IMR-90 (cell line): Measurements from ENCODE around the gene MMP2. TPM values are rescaled to one million over a fixed set of nuclear protein-coding genes. Genes with fewer than 3 reads are reported as not detected.

Experiments used
- ATAC-seq: fragments of 200-7000 bp; cut with Tn5 transposase; 2 replicates; pipeline ENCODE4 v1.9.1; 2020; ENCODE audit warnings: low read depth, mild to moderate bottlenecking, moderate library complexity
- BruUV-seq: library from RNA; stranded (reverse); fragments of 400-500 nt; replicated peaks from 2 replicates; lab custom pipeline; 2021; lab: Mats Ljungman, UMichigan
- CTCF ChIA-PET: fragments of 300-600 bp; formaldehyde crosslinking; extraction: SDS; loops from one replicate; lab custom pipeline; 2021; ENCODE audit warnings: antibody characterized with exemption; lab: Yijun Ruan, JAX
- POLR2A ChIA-PET: fragments of 300-600 bp; sonication (Branson Sonifier 250); formaldehyde crosslinking; loops from one replicate; lab custom pipeline; 2022; ENCODE audit warnings: antibody characterized with exemption; ENCODE audit not compliant: unreplicated experiment; lab: Charles Lee
- DNase-seq: peaks from one replicate; pipeline ENCODE4 v3.0.0; 2013
- H2AFZ ChIP-seq: replicated peaks from 2 replicates; pipeline ENCODE3; 2013; ENCODE audit warnings: low read length, mild to moderate bottlenecking; ENCODE audit not compliant: poor library complexity
- H2AK5ac ChIP-seq: 2 replicates; pipeline ENCODE4 v1.6.1; 2013; ENCODE audit warnings: low read depth, low read length, inconsistent platforms
- H2AK9ac ChIP-seq: replicated peaks from 2 replicates; pipeline ENCODE3; 2013; ENCODE audit warnings: mild to moderate bottlenecking, low read depth, low read length, moderate library complexity; ENCODE audit not compliant: poor library complexity
- H2BK120ac ChIP-seq: 2 replicates; pipeline ENCODE4 v1.6.1; 2013; ENCODE audit warnings: low read depth, low read length, inconsistent platforms
- H2BK15ac ChIP-seq: 3 replicates; pipeline ENCODE4 v1.6.1; 2013; ENCODE audit warnings: low read depth, low read length, inconsistent platforms
- H2BK20ac ChIP-seq: 2 replicates; pipeline ENCODE4 v1.6.1; 2013; ENCODE audit warnings: low read depth, mild to moderate bottlenecking, inconsistent platforms, low read length, moderate library complexity
- H2BK5ac ChIP-seq: 2 replicates; pipeline ENCODE4 v1.6.1; 2013; ENCODE audit warnings: mild to moderate bottlenecking, low read depth, low read length, inconsistent platforms; ENCODE audit not compliant: poor library complexity, severe bottlenecking
- H3K14ac ChIP-seq: replicated peaks from 2 replicates; pipeline ENCODE4 v1.6.1; 2013; ENCODE audit warnings: low read depth, low read length, inconsistent platforms
- H3K18ac ChIP-seq: 2 replicates; pipeline ENCODE4 v1.6.1; 2013; ENCODE audit warnings: low read depth, low read length, control low read depth
- H3K23ac ChIP-seq: 2 replicates; pipeline ENCODE4 v1.6.1; 2013; ENCODE audit warnings: low read depth, low read length, inconsistent platforms
- H3K27ac ChIP-seq: 2 replicates; pipeline ENCODE4 v1.5.1; 2013; ENCODE audit warnings: mild to moderate bottlenecking, control low read depth, low read length; ENCODE audit not compliant: insufficient read depth
- H3K27me3 ChIP-seq: 2 replicates; pipeline ENCODE4 v1.6.1; 2013; ENCODE audit warnings: low read length; ENCODE audit not compliant: control insufficient read depth, insufficient read depth
- H3K36me3 ChIP-seq: 2 replicates; pipeline ENCODE4 v1.6.1; 2013; ENCODE audit warnings: low read length, mixed read lengths; ENCODE audit not compliant: control insufficient read depth, insufficient read depth
- H3K4ac ChIP-seq: 2 replicates; pipeline ENCODE4 v1.6.1; 2013; ENCODE audit warnings: low read depth, low read length, inconsistent platforms
- H3K4me1 ChIP-seq: 2 replicates; pipeline ENCODE4 v1.6.1; 2013; ENCODE audit warnings: low read length, mixed read lengths; ENCODE audit not compliant: control insufficient read depth, insufficient read depth
- H3K4me2 ChIP-seq: 2 replicates; pipeline ENCODE4 v1.6.1; 2013; ENCODE audit warnings: low read depth, mild to moderate bottlenecking, control low read depth, low read length, moderate library complexity
- H3K4me3 ChIP-seq: 2 replicates; pipeline ENCODE4 v1.5.1; 2013; ENCODE audit warnings: low read depth, mild to moderate bottlenecking, control low read depth, low read length, moderate library complexity; ENCODE audit not compliant: insufficient read depth
- H3K56ac ChIP-seq: 2 replicates; pipeline ENCODE4 v1.6.1; 2013; ENCODE audit warnings: low read length, inconsistent platforms; ENCODE audit not compliant: insufficient read depth; ENCODE audit errors: extremely low read depth
- H3K79me1 ChIP-seq, 2 experiments: 2 replicates each; pipeline ENCODE4 v1.6.1; 2013; ENCODE audit warnings: low read length in 2 of 2, inconsistent platforms in 1 of 2, low read depth in 1 of 2
- H3K9ac ChIP-seq: 2 replicates; pipeline ENCODE4 v1.6.1; 2013; ENCODE audit warnings: low read depth, low read length, control low read depth
- H3K9me1 ChIP-seq: 2 replicates; pipeline ENCODE4 v1.6.1; 2013; ENCODE audit warnings: low read length, inconsistent platforms; ENCODE audit not compliant: insufficient read depth
- H3K9me3 ChIP-seq: 2 replicates; pipeline ENCODE4 v1.6.1; 2013; ENCODE audit warnings: low read length; ENCODE audit not compliant: control insufficient read depth, insufficient read depth
- H4K20me1 ChIP-seq: 2 replicates; pipeline ENCODE4 v1.6.1; 2013; ENCODE audit warnings: low read length, inconsistent platforms; ENCODE audit not compliant: insufficient read depth
- H4K5ac ChIP-seq: 2 replicates; pipeline ENCODE4 v1.6.1; 2013; ENCODE audit warnings: mild to moderate bottlenecking, low read depth, low read length, control low read depth
- H4K8ac ChIP-seq, 2 experiments: 2 replicates each; pipeline ENCODE4 v1.6.1; 2013; ENCODE audit warnings: low read depth in 2 of 2, low read length in 2 of 2, control low read depth in 1 of 2, inconsistent platforms in 1 of 2
- H4K91ac ChIP-seq: 2 replicates; pipeline ENCODE4 v1.6.1; 2013; ENCODE audit warnings: low read depth, low read length, inconsistent platforms; ENCODE audit not compliant: insufficient read depth
- MAFK ChIP-seq: IDR thresholded peaks from 2 replicates; pipeline ENCODE4 v1.6.1; 2012; ENCODE audit warnings: low read depth, low read length, improper control_type of control experiment
- MAZ ChIP-seq: IDR thresholded peaks from 2 replicates; pipeline ENCODE4 v1.6.1; 2012; ENCODE audit warnings: low read depth, mild to moderate bottlenecking, low read length, improper control_type of control experiment, moderate library complexity, borderline replicate concordance
- RCOR1 ChIP-seq: IDR thresholded peaks from 2 replicates; pipeline ENCODE4 v1.6.1; 2012; ENCODE audit warnings: mild to moderate bottlenecking, low read length, improper control_type of control experiment; ENCODE audit not compliant: insufficient replicate concordance
- WGBS, 2 experiments: methylation state at CpG; one replicate each; pipeline versions ENCODE4 v1.1.5 to v1.1.7; 2013; ENCODE audit warnings: missing lambda C conversion rate in 2 of 2; ENCODE audit not compliant: insufficient read length in 1 of 2; ENCODE audit errors: extremely low coverage in 2 of 2; 5-methylcytosine and 5-hydroxymethylcytosine counted together
- dilution Hi-C: fragments of 300-500 bp; cut with HindIII; formaldehyde crosslinking; loops from one replicate; pipeline ENCODE4 v1.14.3; 2018; ENCODE audit warnings: low sequenced_read_pairs; ENCODE audit not compliant: unreplicated experiment
- in situ Hi-C: fragments of 300-500 bp; cut with MboI; formaldehyde crosslinking; loops from 3 replicates; pipeline ENCODE4 v1.14.3; 2019; ENCODE audit warnings: low sequenced_read_pairs, inconsistent platforms, mixed read lengths
- intact Hi-C: fragments of 100-400 bp; cut with micrococcal nuclease; formaldehyde crosslinking; loops from 2 replicates; pipeline ENCODE4 v1.10.0; 2022
- polyA plus RNA-seq, 3 experiments: library from polyadenylated mRNA; depleted of rRNA; stranded (reverse); fragments of >200 nt; gene quantifications; 2 replicates each; pipeline ENCODE4 v1.2.3, GENCODE V29; 2012; ENCODE audit warnings: low replicate concordance in 1 of 3
- total RNA-seq: library from RNA; depleted of rRNA; stranded (reverse); fragments of >200 nt; gene quantifications from 2 replicates; pipeline ENCODE4 v1.2.3, GENCODE V29; 2012

The MMP2 gene
- total and polyA plus RNA-seq, 2 of the 4 experiments (the other 2 are of a cell fraction): 240 to 574 TPM

DNA sequence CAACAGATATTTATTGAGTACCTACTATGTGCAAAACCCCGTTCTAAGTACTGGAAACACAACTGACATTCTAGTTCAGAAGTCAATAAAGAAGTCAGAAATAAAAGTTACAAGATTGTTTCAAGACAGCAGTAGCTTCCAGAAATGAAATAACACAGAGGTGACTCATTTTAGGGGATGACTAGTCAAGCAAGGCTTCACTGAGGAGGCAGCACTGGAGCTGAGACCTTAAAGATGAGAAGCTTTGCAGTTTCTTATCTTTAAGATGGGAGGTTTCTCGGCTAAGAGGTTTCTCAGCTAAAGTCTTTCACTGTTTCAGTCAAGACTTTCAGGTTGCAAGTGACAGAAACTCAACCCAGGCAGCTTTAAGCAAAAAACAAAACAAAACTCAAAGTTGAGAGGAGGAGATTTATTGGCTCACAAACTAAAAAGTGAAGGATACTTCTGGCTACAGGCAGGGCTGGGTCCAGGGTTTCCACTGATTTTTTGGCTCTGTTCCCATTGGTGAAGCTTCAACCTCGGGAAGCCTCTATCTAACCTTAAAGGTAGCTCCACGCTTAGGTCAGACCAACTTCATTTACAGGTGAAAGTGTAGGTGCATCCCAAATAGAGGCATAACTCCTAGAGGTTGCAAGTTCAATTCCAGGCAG lies 7.4 kb upstream of the MMP2 start (continued):
- TF ChIP-seq RCOR1 (no peak), MAZ (no peak)

DNA sequence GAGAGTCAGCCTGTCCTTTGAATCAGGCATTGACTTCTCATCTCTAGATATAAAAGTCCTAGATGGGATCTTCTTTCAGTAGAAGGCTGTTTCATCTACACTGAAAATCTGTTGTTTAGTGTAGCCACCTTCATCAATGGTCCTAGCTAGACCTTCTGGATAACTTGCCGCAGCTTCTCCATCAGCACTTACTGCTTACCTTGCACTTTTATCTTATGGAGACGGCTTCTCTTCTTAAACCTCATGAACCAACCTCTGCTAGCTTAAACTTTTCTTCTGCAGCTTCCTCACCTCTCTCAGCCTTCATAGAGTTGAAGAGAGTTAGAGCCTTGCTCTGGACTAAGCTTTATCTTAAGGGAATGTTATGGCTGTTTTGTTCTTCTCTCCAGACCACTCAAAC lies 5.4 kb upstream of the MMP2 start:
- no peak overlapping the region for H3K56ac ChIP-seq
- no peaks in the 10 kb centered on the region for H3K27me3 ChIP-seq
- no peak overlapping the region for H2BK15ac ChIP-seq
- no peak overlapping the region for H4K8ac ChIP-seq
- DNase-seq (no peak), ATAC-seq (no peak)
- H3K27ac ChIP-seq: no peak overlapping the region
- H3K4me2 ChIP-seq: no peak overlapping the region
- in situ Hi-C loops: loop anchor here (25.0 kb wide), 1 partner anchor 839 kb away; no protein-coding TSS in a partner anchor
- no peak overlapping the region for H3K4ac ChIP-seq
- TF ChIP-seq MAFK (peak; percentile 89), RCOR1 (no peak)
- H3K79me1 ChIP-seq: no peaks in the 10 kb centered on the region
- H3K9me3 ChIP-seq: no peaks in the 10 kb centered on the region
- H3K23ac ChIP-seq: no peak overlapping the region
- no peaks in the 10 kb centered on the region for H4K20me1 ChIP-seq
- no peak overlapping the region for H4K5ac ChIP-seq
- no CpG with 5 or more reads among the region's 2 CpGs for WGBS, 2 experiments
- dilution Hi-C loops: no loop called here
- H3K9me1 ChIP-seq: peaks cover 8% of the 10 kb centered on the region; the same call in 1 of the 2 replicates
- intact Hi-C loops: no loop called here
- no peak overlapping the region for H3K18ac ChIP-seq
- no peak overlapping the region for H2BK120ac ChIP-seq
- no peak overlapping the region for H4K91ac ChIP-seq
- no peak overlapping the region for H2BK20ac ChIP-seq
- peaks cover 18% of the 10 kb centered on the region for H3K4me1 ChIP-seq
- BruUV-seq: no TSS peak
- H3K9ac ChIP-seq: no peak overlapping the region
- CTCF ChIA-PET: interaction anchor here (0.6 kb wide), 1 partner anchor 995 kb away, joined by 3 read pairs; no protein-coding TSS in a partner anchor
- POLR2A ChIA-PET: no interaction called here
- no peak overlapping the region for H3K4me3 ChIP-seq
- no peak overlapping the region for H3K14ac ChIP-seq
- H2AFZ ChIP-seq: no peak overlapping the region
- no peak overlapping the region for H2AK9ac ChIP-seq
- no peak overlapping the region for H2BK5ac ChIP-seq
- H2AK5ac ChIP-seq: no peak overlapping the region
- H3K36me3 ChIP-seq: no peaks in the 10 kb centered on the region
